Measurements from ENCODE around the gene ARHGAP40. TPM values are rescaled to one million over a fixed set of nuclear protein-coding genes. Genes with fewer than 3 reads are reported as not detected.

Gene ARHGAP40
- total and polyA plus RNA-seq, 2 experiments from 2014 or later, result 0.21 TPM; not detected in 1

GRCh38 chr20:38608188-38608587 lies 6.6 kb downstream of the ARHGAP40 start:
- Mint-ChIP-seq H3K4me1 (peaks cover 18% of the 10 kb centered on the region; the same call in 2 of the 3 replicates), H3K27ac (0 out of 2 replicates have a peak overlapping the region, but pooled peaks have one; percentile 11), H3K4me3 (no peak overlapping the region), H3K9me3 (no peaks in the 10 kb centered on the region), H3K27me3 (ENCODE audit: insufficient read depth, low read depth, poor library complexity) (no peaks in the 10 kb centered on the region), H3K36me3 (ENCODE audit: low read depth) (no peaks in the 10 kb centered on the region)
- Histone ChIP-seq H3K4me3 (no peak overlapping the region), H3F3A (replicated peaks; ENCODE audit: low read depth) (no peaks in the 10 kb centered on the region), H3K4me1 (ENCODE audit: insufficient read depth) (peaks cover 6% of the 10 kb centered on the region), H2AFZ (peak overlapping the region; percentile 56; the same call in 1 of the 2 replicates), H3K9me2 (ENCODE audit: insufficient read depth) (0 out of 2 replicates have a peak, but pooled peaks cover 3% of the 10 kb centered on the region), H4K20me1 (replicated peaks; ENCODE audit: insufficient read depth) (no peaks in the 10 kb centered on the region), H3K4me2 (no peak overlapping the region), H3K36me3 (ENCODE audit: insufficient read depth) (no peaks in the 10 kb centered on the region), H3K79me2 (replicated peaks; ENCODE audit: insufficient read depth) (no peaks in the 10 kb centered on the region), H3K27ac (ENCODE audit: low read depth) (no peak overlapping the region), H3K27me3 (ENCODE audit: insufficient read depth) (no peaks in the 10 kb centered on the region)
- TF ChIP-seq ETS1 (IDR thresholded peaks at IDR 0.05) (no peak), CTCF (conservative IDR thresholded peaks at IDR 0.05; ENCODE audit: low read depth in 2 of 2) (no peak), CREB1 (CRISPR knock-in tag; IDR thresholded peaks at IDR 0.05; ENCODE audit: low read depth) (no peak)
- TF ChIP-seq, protein P1, sequence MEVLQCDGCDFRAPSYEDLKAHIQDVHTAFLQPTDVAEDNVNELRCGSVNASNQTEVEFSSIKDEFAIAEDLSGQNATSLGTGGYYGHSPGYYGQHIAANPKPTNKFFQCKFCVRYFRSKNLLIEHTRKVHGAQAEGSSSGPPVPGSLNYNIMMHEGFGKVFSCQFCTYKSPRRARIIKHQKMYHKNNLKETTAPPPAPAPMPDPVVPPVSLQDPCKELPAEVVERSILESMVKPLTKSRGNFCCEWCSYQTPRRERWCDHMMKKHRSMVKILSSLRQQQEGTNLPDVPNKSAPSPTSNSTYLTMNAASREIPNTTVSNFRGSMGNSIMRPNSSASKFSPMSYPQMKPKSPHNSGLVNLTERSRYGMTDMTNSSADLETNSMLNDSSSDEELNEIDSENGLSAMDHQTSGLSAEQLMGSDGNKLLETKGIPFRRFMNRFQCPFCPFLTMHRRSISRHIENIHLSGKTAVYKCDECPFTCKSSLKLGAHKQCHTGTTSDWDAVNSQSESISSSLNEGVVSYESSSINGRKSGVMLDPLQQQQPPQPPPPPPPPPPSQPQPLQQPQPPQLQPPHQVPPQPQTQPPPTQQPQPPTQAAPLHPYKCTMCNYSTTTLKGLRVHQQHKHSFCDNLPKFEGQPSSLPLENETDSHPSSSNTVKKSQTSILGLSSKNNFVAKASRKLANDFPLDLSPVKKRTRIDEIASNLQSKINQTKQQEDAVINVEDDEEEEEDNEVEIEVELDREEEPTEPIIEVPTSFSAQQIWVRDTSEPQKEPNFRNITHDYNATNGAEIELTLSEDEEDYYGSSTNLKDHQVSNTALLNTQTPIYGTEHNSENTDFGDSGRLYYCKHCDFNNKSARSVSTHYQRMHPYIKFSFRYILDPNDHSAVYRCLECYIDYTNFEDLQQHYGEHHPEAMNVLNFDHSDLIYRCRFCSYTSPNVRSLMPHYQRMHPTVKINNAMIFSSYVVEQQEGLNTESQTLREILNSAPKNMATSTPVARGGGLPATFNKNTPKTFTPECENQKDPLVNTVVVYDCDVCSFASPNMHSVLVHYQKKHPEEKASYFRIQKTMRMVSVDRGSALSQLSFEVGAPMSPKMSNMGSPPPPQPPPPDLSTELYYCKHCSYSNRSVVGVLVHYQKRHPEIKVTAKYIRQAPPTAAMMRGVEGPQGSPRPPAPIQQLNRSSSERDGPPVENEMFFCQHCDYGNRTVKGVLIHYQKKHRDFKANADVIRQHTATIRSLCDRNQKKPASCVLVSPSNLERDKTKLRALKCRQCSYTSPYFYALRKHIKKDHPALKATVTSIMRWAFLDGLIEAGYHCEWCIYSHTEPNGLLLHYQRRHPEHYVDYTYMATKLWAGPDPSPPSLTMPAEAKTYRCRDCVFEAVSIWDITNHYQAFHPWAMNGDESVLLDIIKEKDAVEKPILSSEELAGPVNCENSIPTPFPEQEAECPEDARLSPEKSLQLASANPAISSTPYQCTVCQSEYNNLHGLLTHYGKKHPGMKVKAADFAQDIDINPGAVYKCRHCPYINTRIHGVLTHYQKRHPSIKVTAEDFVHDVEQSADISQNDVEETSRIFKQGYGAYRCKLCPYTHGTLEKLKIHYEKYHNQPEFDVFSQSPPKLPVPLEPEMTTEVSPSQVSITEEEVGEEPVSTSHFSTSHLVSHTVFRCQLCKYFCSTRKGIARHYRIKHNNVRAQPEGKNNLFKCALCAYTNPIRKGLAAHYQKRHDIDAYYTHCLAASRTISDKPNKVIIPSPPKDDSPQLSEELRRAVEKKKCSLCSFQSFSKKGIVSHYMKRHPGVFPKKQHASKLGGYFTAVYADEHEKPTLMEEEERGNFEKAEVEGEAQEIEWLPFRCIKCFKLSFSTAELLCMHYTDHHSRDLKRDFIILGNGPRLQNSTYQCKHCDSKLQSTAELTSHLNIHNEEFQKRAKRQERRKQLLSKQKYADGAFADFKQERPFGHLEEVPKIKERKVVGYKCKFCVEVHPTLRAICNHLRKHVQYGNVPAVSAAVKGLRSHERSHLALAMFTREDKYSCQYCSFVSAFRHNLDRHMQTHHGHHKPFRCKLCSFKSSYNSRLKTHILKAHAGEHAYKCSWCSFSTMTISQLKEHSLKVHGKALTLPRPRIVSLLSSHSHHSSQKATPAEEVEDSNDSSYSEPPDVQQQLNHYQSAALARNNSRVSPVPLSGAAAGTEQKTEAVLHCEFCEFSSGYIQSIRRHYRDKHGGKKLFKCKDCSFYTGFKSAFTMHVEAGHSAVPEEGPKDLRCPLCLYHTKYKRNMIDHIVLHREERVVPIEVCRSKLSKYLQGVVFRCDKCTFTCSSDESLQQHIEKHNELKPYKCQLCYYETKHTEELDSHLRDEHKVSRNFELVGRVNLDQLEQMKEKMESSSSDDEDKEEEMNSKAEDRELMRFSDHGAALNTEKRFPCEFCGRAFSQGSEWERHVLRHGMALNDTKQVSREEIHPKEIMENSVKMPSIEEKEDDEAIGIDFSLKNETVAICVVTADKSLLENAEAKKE (CRISPR knock-in tag; IDR thresholded peaks at IDR 0.05), result no peak
- DNase-seq (ENCODE audit: low spot score), result peak; percentile 15
- ATAC-seq, result peak; percentile 35; the same call in 2 of the 3 replicates
